GM12874 (cell line): ENCODE data around the gene NEK7.

Experiments
- CTCF ChIP-seq: IDR thresholded peaks from 2 replicates; pipeline ENCODE4 v1.5.1; 2011; ENCODE audit warnings: low read depth, mild to moderate bottlenecking, control low read depth, low read length, moderate library complexity; ENCODE audit not compliant: insufficient read depth

The NEK7 gene

GRCh38 chr1:198253259-198253658, 96.5 kb downstream of the NEK7 start:
- TF ChIP-seq CTCF, result no peak

- no peak for TF ChIP-seq CTCF
Observed at GRCh38 chr1:198253668-198254067, 96.9 kb downstream of the NEK7 start.

- no peak for TF ChIP-seq CTCF
Observed at GRCh38 chr1:198254521-198254920, 97.7 kb downstream of the NEK7 start.

- TF ChIP-seq CTCF, result no peak
Observed at GRCh38 chr1:198254948-198255347, 98.2 kb downstream of the NEK7 start.

GRCh38 chr1:198255784-198256183, 99.0 kb downstream of the NEK7 start:
- no peak for TF ChIP-seq CTCF

GRCh38 chr1:198258491-198258890, 101.7 kb downstream of the NEK7 start:
- TF ChIP-seq CTCF, result no peak

GRCh38 chr1:198259333-198260074, 102.7 kb downstream of the NEK7 start:
- TF ChIP-seq CTCF, result no peak
